ENCODE measurements around the gene PAXX.
A peak's percentile ranks its signal among the peaks of the same experiment; 100 is the strongest.

PAXX gene

DNA sequence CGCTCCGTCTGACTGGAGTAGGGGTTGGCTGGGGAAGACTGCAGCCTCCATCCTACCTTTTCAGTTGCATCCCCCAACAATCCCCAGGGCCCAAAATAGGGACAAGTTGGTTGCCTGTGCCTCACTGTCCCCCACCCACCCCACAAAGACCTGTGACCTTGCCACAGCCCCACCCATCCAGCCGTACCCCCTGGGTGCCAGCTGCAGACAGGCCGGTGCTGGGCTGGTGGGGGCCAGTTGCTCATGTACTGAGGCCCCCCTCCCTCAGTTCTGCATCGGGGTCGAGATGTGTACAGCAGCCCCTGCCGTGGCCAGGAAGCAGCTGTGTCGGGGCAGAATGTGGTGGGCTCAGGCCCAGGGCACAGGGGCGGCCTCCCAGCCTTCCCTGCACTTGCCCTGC, 9.1 kb upstream of the PAXX start:
- DNase-seq = no peak

DNA sequence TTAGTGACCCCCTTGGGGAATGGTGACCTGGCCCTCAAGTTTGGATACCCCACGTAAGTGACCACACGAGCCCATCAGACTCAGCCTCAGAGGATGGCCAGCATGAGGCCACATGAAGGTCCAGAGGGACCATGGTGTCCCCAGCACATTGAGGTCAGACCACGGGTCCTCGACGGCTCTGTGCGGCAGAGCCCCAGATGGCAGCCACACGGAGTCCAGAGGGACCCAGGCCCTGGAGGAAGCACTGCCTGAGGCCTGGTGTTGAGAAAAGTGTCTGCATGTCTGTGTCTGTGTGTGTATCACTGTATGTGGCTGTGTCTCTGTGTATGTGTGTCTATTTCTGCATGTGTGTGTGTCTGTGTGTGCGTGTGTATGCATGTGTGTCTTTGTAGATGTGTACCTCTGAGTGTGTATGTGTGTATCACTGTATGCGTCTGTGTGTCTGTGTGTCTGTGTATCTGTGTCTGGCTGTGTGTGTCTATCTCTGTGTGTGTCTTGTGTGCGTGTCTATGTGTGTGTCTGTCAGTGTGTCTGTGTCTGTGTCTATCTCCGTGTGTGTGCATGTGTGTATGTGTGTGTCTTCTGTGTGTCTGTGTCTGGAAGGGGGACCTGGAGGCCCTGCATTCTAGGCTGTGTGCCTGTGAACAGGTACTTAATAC, 8.4 kb upstream of the PAXX start:
- no peak for DNase-seq

DNA sequence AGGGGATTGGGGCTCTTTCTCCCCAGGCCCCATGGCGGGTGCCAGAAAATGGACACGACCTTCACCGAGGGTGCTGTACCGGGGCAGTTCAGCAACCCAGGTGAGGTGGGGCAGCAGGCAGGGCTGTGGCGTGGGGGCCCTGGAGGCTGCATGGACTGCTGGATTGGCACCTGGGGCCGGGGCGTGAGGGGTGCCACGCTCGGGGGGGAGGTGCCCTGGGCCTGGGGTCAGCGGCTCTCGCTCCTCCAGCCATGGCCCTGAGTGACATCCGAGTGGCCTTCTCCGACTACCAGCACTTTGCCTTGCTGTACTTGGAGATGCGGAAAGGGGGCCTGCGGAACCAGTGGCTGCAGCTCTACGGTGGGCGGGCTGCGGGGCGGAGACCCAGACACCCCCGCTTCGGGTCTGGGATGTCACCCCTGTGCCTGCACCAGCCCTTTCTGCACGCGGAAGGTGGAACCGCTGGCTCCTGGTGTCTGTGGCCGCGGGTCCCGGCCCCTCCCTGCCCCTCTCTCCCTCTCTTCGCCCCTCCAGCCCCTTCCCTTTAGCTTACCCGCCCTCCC, 7.7 kb upstream of the PAXX start:
- no peak for DNase-seq

DNA sequence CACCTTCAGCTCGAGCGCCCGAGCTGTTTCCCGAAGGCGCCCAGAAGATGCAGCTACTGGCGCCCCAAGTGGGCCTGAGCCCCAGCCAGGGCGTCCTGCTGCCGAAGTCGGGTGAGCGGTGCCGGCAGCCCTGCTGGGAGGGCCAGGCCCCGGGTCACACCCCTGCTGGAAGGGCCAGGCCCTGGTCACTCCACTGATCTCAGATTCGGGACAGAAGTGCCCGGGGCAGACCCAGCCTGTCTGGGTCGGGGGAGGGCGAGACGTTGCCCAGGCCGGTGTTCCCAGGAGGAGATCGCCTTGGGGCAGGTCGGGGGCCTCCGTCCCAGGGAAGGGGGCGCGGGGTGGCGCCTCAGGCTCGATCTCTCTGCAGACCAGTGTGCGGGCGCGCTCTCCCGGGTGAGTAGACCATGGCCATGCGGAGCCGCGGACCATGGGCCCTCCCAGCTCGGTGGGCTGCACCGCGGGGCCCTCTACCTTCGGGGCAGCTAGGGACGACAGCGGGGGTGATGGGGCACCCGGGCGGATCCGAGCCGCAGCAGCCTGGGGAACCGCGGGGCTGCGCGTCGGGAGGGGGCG, 7.1 kb upstream of the PAXX start:
- no peak for DNase-seq

DNA sequence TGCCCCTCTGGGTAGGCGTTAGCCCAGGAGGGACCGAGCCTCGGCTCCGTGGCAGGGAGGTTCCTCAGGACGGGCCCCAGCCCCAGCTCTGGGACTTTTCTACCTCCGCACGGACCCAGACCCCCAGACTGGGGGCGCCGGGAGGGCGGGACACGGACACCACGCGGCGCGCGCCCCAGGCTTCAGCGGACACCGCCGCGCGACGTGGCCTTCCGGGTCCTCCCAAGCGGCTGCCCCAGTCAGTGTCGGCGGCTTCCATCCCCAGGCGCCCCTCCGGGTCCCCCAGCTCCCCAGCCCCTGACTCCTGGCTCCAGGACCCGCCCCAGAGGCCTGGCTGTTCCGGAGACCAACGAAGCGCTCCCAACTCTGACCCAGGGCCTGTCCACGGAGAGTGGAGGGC, 6.4 kb upstream of the PAXX start:
- no peak for DNase-seq

DNA sequence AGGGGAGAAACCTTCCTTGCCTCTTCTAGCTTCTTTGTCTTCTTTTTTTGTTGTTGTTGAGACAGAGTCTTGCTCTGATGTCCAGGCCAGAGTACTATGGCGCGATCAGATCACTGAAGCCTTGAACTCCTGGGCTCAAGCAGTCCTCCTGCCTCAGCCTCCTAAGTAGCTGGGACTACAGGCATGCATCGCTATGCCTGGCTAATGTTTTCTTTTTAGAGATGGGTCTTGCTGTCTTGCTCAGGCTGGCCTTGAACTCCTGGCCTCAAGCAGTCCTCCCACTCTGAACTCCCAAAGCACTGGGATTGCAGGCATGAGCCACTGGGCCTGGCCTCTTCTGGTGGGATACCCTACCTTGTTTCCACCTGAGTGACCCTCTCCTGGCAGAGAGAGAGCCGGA, 3.4 kb upstream of the PAXX start:
- no peak for DNase-seq

DNA sequence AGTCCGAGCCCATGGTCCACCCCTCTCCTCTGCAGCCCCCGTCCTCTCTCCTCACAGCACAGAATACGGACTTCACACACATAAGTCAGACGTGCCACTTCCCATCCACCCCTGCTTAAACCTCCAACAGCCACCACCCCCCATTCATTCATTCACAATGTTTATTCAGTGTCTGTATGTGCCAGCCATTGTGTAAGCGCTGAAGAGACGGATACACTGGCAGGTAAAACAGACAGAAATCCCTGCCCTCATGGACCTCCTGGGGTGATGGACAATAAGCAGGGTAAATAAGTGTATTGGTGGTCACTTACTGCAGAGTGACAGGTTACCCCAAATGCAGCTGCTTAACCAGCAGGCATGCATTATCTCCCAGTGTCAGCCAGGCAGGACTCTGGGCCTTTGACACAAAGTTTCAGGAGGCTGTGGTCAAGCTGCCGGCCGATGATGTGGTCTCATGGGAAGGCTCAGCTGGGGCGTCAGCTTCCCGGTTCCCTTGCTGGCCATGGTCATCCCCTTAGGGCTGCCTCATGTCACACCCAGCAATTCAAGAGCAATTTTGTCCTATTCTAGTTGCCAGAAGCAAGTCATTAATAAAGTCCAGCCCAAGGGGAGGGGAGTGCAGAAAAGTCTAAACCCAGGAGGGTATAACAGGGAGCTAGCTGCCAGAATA, 1.8 kb upstream of the PAXX start:
- DNase-seq = no peak

DNA sequence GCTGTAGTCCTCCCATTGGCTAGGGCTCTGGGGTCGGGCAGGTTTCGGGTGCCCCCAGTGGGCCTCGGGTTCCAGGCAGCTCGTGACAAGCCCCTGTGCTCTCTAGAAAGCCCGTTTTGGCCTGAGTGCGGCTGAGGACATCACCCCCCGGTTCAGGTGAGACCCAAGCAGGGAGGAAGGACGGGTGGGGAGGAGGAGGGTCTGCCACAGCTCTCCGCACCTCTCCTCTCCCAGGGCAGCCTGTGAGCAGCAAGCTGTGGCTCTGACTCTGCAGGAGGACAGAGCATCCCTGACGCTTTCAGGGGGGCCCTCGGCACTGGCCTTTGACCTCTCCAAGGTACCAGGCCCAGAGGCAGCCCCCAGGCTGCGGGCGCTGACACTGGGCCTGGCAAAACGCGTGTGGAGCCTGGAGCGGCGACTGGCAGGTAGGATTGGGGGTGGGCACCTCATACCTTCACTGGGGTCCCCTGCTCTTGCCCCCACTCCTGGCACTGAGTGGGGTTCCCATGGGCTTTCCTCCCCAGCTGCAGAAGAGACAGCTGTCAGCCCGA, 672 bp downstream of the PAXX start:
- DNase-seq = no peak

DNA sequence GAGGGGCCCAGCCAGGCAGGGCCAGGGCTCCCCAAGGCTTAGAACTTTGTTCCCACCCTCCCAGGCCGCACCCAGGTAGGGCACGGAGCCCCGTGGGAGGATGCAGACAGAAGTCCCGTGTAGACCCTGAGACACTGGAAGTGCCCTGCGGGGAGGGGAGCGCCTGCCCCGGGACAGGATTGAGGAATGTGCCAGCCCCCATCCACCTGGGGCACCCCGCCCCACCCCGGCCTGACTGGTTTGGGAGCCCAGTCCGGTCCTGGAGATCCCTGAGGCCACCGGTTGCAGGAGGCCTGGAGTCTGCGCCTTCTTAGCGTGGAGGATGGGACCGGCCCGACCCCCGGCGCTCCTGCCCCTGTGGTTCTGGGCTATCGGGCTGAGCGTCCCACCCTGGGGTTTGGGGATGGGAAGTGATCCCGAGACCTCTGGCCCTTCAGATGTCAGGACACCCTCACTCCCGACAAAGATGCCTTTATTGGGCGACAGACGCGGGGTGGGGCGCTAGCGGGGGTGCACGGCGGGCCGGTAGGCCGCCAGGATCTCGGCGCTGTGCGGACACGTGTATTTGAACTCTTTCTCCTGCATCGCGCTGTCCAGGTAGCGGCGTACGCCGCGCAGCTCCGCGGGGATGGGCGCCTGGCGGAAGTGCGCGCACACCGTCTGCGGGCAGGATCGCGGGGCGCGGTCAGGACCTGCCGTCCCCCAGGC, 2.1 kb downstream of the PAXX start:
- DNase-seq = no peak

DNA sequence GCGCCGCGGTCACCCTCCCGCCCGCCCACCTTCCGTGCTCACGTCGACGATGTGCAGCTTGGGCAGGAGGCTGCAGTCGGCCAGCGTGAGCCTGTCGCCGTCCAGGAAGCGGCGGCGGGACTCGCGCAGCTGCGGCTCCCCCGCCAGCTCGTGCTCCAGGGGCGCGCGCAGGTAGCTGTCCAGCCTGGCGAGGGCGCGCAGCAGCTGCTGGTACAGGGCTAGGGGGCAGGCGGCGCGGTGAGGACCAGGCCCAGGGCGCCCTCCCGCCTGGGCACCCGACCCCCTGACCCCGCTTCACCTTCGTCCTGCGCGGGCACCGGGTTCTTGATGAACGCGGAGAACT, 2.6 kb downstream of the PAXX start:
- DNase-seq = no peak

DNA sequence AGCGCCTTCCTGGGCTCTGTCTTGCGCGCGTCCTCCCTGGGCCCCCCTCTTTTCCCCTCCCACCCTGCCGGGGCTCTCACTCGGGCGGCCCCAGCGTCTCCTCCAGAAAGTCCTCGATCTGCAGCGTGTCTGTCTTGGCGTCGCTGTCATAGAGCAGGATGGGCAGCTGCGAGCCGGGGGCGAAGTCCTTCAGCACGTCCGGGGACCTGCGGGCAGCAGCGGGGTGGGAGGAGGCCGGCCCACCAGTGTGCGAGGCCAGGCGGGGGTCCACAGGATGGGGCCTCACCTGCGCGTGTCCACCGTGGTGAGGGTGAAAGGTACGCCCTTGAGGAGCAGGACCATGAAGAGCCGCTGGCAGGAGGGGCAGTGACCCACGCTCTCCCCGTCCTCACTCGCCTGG, 3.1 kb downstream of the PAXX start:
- no peak for DNase-seq

DNA sequence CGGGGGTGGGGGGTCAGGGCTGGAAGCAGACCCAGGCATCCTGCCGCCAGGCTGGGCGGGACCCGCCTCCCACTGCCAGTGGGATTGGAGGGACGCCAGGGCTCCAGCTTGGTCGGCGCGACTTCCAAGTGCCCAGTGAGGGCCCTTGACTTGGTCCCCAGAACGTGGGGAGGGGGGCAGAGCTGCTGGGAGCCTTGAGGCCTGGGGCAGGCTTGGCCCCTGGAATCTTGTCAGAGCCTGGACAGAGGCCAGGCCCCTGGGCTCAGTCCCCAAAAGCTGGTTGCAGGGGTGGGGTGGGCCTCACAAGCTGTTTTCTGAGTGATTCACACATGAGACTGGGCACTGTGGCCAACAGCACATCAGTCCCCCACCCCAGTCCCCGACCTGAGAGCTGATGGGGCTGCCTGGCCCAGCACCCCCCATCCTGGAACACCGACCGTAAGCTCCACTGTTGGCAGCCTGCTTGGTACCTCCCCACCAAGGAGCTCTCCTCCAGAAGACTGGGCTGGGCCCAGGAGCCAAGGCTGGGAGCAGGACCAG, 3.6 kb downstream of the PAXX start:
- DNase-seq = no peak

DNA sequence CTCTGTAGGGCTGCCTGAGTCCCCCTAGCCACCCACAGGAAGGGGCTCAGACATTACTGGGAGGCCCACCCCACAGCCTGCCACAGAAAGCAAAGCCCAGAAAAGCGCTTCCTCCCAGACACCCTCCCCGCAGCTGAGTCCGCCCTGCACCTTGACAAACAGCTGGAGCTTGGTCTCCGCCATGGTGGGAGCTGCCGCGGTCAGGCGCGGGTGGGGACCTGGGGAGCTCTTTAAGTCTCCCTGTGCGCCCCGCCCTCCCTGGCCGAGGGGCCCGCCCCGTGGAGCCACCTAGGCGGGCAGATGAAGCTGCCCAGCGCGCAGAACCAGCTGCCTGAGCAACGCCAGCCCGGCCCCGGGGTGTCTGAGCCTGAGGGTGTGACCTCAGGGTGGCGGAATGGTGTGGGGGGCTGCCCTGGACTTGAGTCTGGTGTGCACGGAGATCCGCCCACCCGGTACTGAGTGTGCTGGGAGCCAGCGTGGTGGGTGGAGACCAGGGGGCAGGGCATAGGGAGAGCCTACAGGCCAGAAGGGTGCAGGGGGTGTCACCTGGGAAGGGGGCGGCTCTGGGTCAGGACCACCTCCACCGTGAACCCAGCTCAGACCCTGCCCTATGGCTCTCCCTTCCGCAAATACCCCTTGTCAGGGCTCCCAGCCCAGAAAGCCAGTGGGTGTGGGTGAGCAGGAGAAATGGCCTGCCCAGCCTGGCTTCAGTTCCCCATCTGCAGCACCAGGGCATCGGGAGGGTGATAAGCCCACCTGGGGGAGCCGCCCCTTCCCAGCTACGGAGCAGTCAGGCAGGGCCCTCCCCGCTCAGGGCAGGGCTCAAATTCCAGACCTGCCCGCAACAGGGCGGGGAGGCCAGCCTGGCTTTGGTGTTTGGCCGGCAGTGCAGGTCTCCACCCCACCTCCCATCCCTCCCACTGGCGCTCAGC, 4.4 kb downstream of the PAXX start, which contains the start of gene CLIC3:
CLIC3 (minus strand) TSS at position 208 of the 932 bp plus-strand sequence; CDS start at position 183, 25 bp downstream.
- DNase-seq = peak; percentile 70

DNA sequence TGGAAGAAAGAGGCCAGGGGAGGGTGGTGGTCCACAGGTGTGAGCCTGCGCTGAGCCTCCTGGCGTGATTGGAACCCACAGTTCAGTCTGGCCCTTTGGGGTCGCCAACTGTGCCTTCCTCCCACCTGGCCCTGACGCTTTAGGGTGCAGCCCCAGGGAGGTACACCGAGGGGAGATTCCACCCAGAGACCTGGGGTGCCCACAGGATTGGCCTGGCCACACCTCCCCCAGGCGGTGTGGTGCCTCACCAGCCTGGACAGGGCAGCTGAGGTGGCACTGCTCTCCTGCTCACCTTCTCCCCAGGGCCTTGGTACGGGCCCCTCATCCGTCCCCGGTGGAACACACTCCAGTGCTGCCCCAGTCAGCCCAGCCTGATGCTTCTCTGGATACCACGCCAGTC, 5.1 kb downstream of the PAXX start:
- no peak for DNase-seq

DNA sequence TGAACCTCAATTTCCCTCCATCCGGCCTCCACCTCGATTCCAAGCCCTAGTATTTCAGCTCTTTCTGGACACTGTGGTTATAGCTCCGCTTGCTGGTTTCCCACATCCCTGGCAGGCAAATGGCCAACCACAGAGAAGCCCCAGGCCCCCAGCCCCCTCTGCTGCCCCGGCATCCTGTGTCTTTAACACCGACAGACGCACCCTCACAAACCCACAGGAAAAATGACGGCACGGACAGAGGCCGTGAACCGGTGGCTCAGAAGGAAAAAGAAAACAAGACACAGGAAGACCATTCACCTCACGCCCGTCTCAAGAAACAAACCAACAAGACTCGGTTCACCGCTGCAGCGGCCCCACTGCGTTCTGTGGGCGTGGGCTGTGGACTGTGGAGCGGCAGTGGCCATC, 5.6 kb downstream of the PAXX start:
- DNase-seq = peak; percentile 65

DNA sequence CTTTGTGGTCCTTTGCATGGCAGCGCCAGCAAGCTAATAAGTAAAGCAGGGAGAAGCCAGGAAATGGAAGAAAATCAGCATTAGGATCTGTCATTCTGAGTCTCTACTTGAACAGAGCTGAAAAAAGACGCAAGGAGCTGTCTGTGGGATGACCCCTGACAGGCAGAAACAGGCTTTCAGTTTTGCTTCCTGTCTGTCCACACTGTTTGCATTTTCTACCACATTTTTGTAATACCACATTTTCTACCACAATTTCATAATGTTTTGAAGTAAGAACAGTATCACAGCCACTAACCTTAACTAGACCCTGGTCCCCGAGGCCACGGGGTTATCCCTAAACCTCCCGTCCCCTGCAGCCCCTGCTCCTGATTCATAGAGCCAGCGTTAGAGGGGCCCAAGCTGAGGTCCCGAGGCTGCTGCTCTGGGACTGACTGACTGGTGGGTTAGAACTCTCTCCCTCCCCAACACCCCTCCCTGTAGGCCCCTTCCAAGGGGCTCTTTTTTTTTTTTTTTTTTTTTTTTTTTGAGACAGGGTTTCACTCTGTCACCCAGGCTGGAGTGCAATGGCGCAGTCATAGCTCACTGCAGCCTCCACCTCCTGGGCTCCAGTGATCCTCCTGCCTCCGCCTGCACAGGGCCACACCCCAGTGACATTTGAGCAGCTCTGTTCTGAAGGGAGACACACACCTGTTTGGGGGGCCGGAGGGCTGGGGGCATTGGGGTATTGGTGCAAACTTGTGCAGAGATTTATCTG, 8.1 kb downstream of the PAXX start:
- DNase-seq = peak; percentile 58

DNA sequence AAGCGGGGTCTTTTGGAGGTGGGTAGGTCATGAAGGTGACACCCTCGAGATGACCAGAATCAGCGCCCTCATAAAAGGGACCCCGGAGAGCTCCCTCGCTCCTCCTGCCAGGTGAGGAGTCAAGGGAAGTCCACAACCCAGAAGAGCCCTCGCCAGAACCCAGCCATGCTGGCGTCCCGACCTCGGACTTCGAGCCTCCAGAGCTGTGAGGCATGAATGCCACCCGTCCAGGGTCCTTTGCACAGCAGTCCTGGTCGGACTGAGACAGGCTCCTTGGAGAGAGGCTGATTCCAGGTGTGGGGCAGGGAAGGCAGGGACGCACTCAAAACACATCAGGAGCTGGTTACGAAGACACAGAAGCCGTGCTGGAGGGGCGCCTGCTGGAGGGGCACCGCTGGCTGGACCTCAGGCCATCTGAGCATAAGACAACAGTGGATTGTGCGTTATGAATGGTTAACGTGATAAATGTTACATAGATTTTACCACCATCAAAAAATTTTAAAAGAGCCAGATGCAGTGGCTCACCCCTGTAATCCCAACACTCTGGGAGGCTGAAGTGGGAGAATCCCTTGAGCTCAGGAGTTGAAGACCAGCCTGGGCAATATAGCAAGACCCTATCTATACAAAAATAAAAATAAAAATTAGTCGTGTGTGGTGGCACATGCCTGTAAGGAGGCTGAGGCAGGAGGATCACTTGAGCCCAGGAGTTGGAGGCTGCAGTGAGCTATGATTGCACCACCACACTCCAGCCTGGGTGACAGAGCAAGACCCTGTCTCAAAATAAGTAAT, 9.8 kb downstream of the PAXX start:
- no peak for DNase-seq

DNA sequence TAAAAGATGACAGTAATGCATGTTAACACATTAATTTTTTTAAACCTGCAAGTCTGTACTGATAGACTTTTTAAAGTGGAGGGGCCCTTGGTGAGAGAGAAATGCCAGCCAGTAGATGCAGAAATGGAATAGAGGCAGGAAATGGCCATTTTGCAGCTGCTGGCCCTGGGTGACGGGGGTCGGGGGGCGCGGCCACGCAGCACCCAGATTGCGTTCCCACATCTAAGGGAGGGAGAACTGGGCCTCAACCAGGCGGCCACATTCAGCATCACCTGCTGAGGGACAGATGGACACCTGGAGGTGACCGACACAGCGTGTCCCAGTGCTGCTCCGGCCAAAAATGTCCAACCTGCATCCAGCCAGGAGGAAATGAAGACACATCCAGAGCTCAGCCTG, 10.4 kb downstream of the PAXX start:
- no peak for DNase-seq

DNA sequence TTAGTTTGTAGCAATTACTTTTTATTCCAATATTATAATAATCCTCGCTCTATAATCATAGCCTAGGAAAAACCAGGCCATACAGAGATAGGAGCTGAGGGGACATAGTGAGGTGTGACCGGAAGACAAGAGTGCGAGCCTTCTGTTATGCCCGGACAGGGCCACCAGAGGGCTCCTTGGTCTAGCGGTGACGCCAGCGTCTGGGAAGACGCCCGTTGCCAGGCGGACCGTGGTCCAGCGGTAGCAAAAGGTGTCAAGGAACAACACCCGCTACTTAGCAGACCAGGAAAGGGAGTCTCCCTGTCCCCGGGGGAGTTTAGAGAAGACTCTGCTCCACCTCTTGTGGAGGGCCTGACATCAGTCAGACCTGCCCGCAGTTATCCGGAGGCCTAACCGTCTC, 12.1 kb downstream of the PAXX start:
- DNase-seq = peak; percentile 35
